ENCODE data around the gene CAMSAP2.

The CAMSAP2 gene

GRCh38 chr1:200738327-200738948, at the start of gene CAMSAP2:
TSS of gene CAMSAP2 (plus strand) at chr1:200738893. CDS start at chr1:200739828, 935 bp downstream.
- DNase-seq, result peak; percentile 79 to 95 (median 94)

GRCh38 chr1:200692316-200692715, 46.4 kb upstream of the CAMSAP2 start:
- DNase-seq, result no peak

GRCh38 chr1:200693327-200693726, 45.4 kb upstream of the CAMSAP2 start:
- no peak for DNase-seq

GRCh38 chr1:200694738-200695137, 44.0 kb upstream of the CAMSAP2 start:
- DNase-seq, result no peak

GRCh38 chr1:200699871-200700270, 38.8 kb upstream of the CAMSAP2 start:
- DNase-seq, result peak in 2 of 3 experiments; percentile 23 to 70

GRCh38 chr1:200704986-200705500, 33.6 kb upstream of the CAMSAP2 start:
- no peak for DNase-seq

- DNase-seq, result no peak
Measured at GRCh38 chr1:200706111-200706814, 32.4 kb upstream of the CAMSAP2 start.

- DNase-seq, result no peak
Measured at GRCh38 chr1:200707116-200707515, 31.6 kb upstream of the CAMSAP2 start.

- no peak for DNase-seq
Measured at GRCh38 chr1:200708161-200708560, 30.5 kb upstream of the CAMSAP2 start.

- DNase-seq, result no peak
Measured at GRCh38 chr1:200708769-200709168, 29.9 kb upstream of the CAMSAP2 start.

GRCh38 chr1:200710166-200710565, 28.5 kb upstream of the CAMSAP2 start:
- no peak for DNase-seq

- no peak for DNase-seq
Measured at GRCh38 chr1:200714504-200715187, 24.0 kb upstream of the CAMSAP2 start.

- no peak for DNase-seq
Measured at GRCh38 chr1:200720199-200720598, 18.5 kb upstream of the CAMSAP2 start.

- no peak for DNase-seq
Measured at GRCh38 chr1:200724064-200724463, 14.6 kb upstream of the CAMSAP2 start.

- DNase-seq, result no peak
Measured at GRCh38 chr1:200727257-200727656, 11.4 kb upstream of the CAMSAP2 start.

- no peak for DNase-seq
Measured at GRCh38 chr1:200729863-200730262, 8.8 kb upstream of the CAMSAP2 start.

GRCh38 chr1:200731654-200732332, 6.9 kb upstream of the CAMSAP2 start:
- DNase-seq, result no peak

GRCh38 chr1:200732438-200732837, 6.3 kb upstream of the CAMSAP2 start:
- peak in 2 of 3 experiments; percentile 3 to 65 for DNase-seq

GRCh38 chr1:200733907-200734306, 4.8 kb upstream of the CAMSAP2 start:
- DNase-seq, result no peak

GRCh38 chr1:200737647-200738291, 924 bp upstream of the CAMSAP2 start:
- no peak for DNase-seq

- peak; percentile 38 to 94 (median 87) for DNase-seq
Measured at GRCh38 chr1:200738949-200739651, 407 bp downstream of the CAMSAP2 start.

Data from NCI-H1417 (cell line).